GM12878 (cell line): ENCODE results near the gene NECTIN2. TPM values are rescaled to one million over a fixed set of nuclear protein-coding genes. Genes with fewer than 3 reads are reported as not detected.

Experiments
- ATF7 ChIP-seq: fragments of 450-650 bp; IDR thresholded peaks from 2 replicates; pipeline ENCODE4 v1.6.1; 2016; ENCODE audit warnings: low read depth, mild to moderate bottlenecking
- BACH1 ChIP-seq: fragments of 450-650 bp; IDR thresholded peaks from 2 replicates; pipeline ENCODE4 v1.6.1; 2017; ENCODE audit warnings: mild to moderate bottlenecking, borderline replicate concordance
- CBFB ChIP-seq: IDR thresholded peaks from 2 replicates; pipeline ENCODE4 v1.6.1; 2016; ENCODE audit warnings: antibody characterized with exemption, low read depth
- CHD1 ChIP-seq: IDR thresholded peaks from 2 replicates; pipeline ENCODE4 v1.6.1; 2012; ENCODE audit warnings: low read depth, low read length, improper control_type of control experiment
- CHD2 ChIP-seq: IDR thresholded peaks from 2 replicates; pipeline ENCODE4 v1.6.1; 2011; ENCODE audit warnings: low read depth, low read length, improper control_type of control experiment, borderline replicate concordance
- ETV6 ChIP-seq, 2 experiments: fragments of 450-650 bp in 1 of 2; IDR thresholded peaks in 1 of 2; conservative IDR thresholded peaks in 1 of 2; 2 replicates each; pipeline ENCODE4 v1.6.1; 2014; ENCODE audit warnings: antibody characterized with exemption in 1 of 2, borderline replicate concordance in 1 of 2, low read depth in 1 of 2, mild to moderate bottlenecking in 1 of 2, moderate library complexity in 1 of 2
- GABPA ChIP-seq: IDR thresholded peaks from 2 replicates; pipeline ENCODE4 v1.6.1; 2014; ENCODE audit warnings: antibody characterized with exemption, low read depth, mild to moderate bottlenecking, inconsistent platforms
- IKZF1 ChIP-seq: fragments of 450-650 bp; conservative IDR thresholded peaks from 2 replicates; pipeline ENCODE4 v1.6.1; 2017; ENCODE audit warnings: antibody characterized with exemption, mild to moderate bottlenecking
- MEF2A ChIP-seq: IDR thresholded peaks from 2 replicates; pipeline ENCODE4 v1.6.1; 2011; ENCODE audit warnings: low read depth, mild to moderate bottlenecking, low read length, moderate library complexity; ENCODE audit not compliant: insufficient read depth
- NFXL1 ChIP-seq: fragments of 450-650 bp; IDR thresholded peaks from 2 replicates; pipeline ENCODE4 v1.6.1; 2017; ENCODE audit warnings: antibody characterized with exemption, mild to moderate bottlenecking, borderline replicate concordance
- POU2F2 ChIP-seq: IDR thresholded peaks from 3 replicates; pipeline ENCODE4 v1.6.1; 2011; ENCODE audit warnings: low read depth, mild to moderate bottlenecking, low read length, borderline replicate concordance
- RELA ChIP-seq: fragments of 450-650 bp; IDR thresholded peaks from 2 replicates; pipeline ENCODE4 v1.8.0; 2014; ENCODE audit warnings: borderline replicate concordance; ENCODE audit not compliant: partially characterized antibody
- STAT3 ChIP-seq: IDR thresholded peaks from 2 replicates; pipeline ENCODE4 v1.6.1; 2011; ENCODE audit warnings: low read depth, low read length, improper control_type of control experiment
- SUZ12 ChIP-seq: fragments of 200-600 bp; sonication (generic); IDR thresholded peaks from one replicate; pipeline ENCODE4 v1.6.1; 2018; ENCODE audit warnings: antibody characterized with exemption, mild to moderate bottlenecking; ENCODE audit not compliant: unreplicated experiment
- TCF3 ChIP-seq: IDR thresholded peaks from 2 replicates; pipeline ENCODE4 v1.6.1; 2012; ENCODE audit warnings: low read depth, mild to moderate bottlenecking, low read length, borderline replicate concordance; ENCODE audit not compliant: insufficient read depth
- ZBED1 ChIP-seq: IDR thresholded peaks from 2 replicates; pipeline ENCODE4 v1.6.1; 2016; ENCODE audit warnings: borderline replicate concordance
- polyA plus RNA-seq, 11 experiments: library from polyadenylated mRNA; depleted of rRNA in 4 of 11; unstranded in 6 of 11; stranded (reverse) in 5 of 11; fragments of >200 nt; fragmentation: Nextera tagmentation in 4 of 11; fragmentation: Illumina TruSeq in 1 of 11; extraction: Ambion mirVana in 4 of 11; extraction: Trizol in 1 of 11; gene quantifications; 1 replicate in 1 of 11; 2 replicates in 10 of 11; pipeline versions ENCODE4 v1.2.1 to v1.2.3, GENCODE V29; 2011 to 2016; ENCODE audit warnings: inconsistent platforms in 2 of 11, missing spikeins in 2 of 11, low read depth in 1 of 11
- total RNA-seq, 4 experiments: library from RNA; depleted of rRNA in 3 of 4; stranded (reverse); fragments of >200 nt in 3 of 4; fragmentation: Illumina TruSeq in 1 of 4; extraction: Trizol in 1 of 4; gene quantifications; 2 replicates each; pipeline versions ENCODE4 v1.2.1 to v1.2.3, GENCODE V29; 2013 to 2021
- TF ChIP-seq, protein P1 (sequence below): fragments of 450-650 bp; IDR thresholded peaks from 2 replicates; pipeline ENCODE4 v1.6.1; 2017; ENCODE audit warnings: mild to moderate bottlenecking, moderate library complexity
- TF ChIP-seq, protein P2 (sequence below): IDR thresholded peaks from 2 replicates; pipeline ENCODE4 v1.6.1; 2011; ENCODE audit warnings: low read depth, low read length, improper control_type of control experiment, borderline replicate concordance
- TF ChIP-seq, protein P3 (sequence below): IDR thresholded peaks from 2 replicates; pipeline ENCODE4 v1.6.1; 2011; ENCODE audit warnings: borderline replicate concordance, low read depth, mild to moderate bottlenecking, moderate library complexity, mixed read lengths, low read length; ENCODE audit not compliant: insufficient read depth; ENCODE audit errors: extremely low read length
- TF ChIP-seq, protein P4 (sequence below): fragments of 450-650 bp; conservative IDR thresholded peaks from 2 replicates; pipeline ENCODE4 v1.6.1; 2017; ENCODE audit warnings: mild to moderate bottlenecking, moderate library complexity
- TF ChIP-seq, protein P5 (sequence below): IDR thresholded peaks from 2 replicates; pipeline ENCODE4 v1.6.1; 2011; ENCODE audit warnings: low read depth, mild to moderate bottlenecking, low read length, moderate library complexity, borderline replicate concordance; ENCODE audit errors: extremely low read depth

NECTIN2 gene
- total and polyA plus RNA-seq, 10 of the 15 experiments (the other 5 are each of a cell fraction or from before 2014, with no cell fraction given) = 0.05 to 0.36 (median 0.26) TPM; not detected in 5

DNA sequence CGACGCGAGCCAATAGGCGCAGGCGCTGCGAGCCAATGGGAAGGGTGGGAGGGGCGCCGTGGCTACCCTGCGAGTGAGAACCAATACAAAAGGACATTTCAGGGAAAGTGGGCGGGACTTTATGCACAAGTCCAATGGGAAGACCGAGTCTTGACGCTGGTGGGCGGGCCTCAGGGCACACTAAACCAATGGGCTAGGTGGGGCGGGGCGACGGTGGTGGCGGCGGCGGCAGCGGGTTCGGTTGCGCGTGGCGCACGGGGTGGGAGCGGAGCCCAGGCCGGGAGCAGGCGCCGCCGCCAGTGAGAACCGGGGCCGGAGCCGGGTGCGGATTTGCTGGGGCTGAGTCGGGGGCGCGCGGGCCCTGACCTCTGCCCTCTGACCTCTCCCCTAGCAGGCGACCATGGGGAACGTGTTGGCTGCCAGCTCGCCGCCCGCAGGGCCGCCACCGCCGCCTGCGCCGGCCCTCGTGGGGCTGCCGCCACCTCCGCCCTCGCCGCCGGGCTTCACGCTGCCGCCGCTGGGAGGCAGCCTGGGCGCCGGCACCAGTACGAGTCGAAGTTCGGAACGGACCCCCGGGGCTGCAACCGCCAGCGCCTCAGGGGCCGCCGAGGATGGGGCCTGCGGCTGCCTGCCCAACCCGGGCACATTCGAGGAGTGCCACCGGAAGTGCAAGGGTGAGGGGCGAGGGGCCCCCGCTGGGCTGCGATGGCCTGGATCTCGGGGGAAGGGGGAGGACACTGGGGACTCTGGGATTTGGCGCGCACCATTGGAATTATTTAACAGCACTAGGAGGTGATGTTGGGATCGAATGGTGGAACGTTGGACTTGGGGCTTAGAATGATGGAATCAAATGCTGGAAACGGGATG, 45.2 kb downstream of the NECTIN2 start, which contains the start of gene TOMM40 (continued):
- TF ChIP-seq, protein P1, sequence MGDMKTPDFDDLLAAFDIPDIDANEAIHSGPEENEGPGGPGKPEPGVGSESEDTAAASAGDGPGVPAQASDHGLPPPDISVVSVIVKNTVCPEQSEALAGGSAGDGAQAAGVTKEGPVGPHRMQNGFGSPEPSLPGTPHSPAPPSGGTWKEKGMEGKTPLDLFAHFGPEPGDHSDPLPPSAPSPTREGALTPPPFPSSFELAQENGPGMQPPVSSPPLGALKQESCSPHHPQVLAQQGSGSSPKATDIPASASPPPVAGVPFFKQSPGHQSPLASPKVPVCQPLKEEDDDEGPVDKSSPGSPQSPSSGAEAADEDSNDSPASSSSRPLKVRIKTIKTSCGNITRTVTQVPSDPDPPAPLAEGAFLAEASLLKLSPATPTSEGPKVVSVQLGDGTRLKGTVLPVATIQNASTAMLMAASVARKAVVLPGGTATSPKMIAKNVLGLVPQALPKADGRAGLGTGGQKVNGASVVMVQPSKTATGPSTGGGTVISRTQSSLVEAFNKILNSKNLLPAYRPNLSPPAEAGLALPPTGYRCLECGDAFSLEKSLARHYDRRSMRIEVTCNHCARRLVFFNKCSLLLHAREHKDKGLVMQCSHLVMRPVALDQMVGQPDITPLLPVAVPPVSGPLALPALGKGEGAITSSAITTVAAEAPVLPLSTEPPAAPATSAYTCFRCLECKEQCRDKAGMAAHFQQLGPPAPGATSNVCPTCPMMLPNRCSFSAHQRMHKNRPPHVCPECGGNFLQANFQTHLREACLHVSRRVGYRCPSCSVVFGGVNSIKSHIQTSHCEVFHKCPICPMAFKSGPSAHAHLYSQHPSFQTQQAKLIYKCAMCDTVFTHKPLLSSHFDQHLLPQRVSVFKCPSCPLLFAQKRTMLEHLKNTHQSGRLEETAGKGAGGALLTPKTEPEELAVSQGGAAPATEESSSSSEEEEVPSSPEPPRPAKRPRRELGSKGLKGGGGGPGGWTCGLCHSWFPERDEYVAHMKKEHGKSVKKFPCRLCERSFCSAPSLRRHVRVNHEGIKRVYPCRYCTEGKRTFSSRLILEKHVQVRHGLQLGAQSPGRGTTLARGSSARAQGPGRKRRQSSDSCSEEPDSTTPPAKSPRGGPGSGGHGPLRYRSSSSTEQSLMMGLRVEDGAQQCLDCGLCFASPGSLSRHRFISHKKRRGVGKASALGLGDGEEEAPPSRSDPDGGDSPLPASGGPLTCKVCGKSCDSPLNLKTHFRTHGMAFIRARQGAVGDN = peak; percentile 38; the same call in 1 of the 2 replicates
- TF ChIP-seq MEF2A = no peak
- TF ChIP-seq CHD2 = peak; percentile 93; the same call in 1 of the 2 replicates
- peak; percentile 58 for TF ChIP-seq RELA
- TF ChIP-seq CHD1 = no peak
- TF ChIP-seq, protein P2, sequence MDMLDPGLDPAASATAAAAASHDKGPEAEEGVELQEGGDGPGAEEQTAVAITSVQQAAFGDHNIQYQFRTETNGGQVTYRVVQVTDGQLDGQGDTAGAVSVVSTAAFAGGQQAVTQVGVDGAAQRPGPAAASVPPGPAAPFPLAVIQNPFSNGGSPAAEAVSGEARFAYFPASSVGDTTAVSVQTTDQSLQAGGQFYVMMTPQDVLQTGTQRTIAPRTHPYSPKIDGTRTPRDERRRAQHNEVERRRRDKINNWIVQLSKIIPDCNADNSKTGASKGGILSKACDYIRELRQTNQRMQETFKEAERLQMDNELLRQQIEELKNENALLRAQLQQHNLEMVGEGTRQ = no peak
- TF ChIP-seq BACH1 = peak; percentile 85; the same call in 1 of the 2 replicates
- TF ChIP-seq ETV6 (conservative IDR thresholded peaks at IDR 0.05 in 1 of 2, IDR thresholded peaks at IDR 0.05 in 1 of 2; ENCODE audit: borderline replicate concordance in 1 of 2, low read depth in 1 of 2) = no peak
- no peak for TF ChIP-seq ZBED1
- no peak for TF ChIP-seq TCF3
- TF ChIP-seq, protein P3, sequence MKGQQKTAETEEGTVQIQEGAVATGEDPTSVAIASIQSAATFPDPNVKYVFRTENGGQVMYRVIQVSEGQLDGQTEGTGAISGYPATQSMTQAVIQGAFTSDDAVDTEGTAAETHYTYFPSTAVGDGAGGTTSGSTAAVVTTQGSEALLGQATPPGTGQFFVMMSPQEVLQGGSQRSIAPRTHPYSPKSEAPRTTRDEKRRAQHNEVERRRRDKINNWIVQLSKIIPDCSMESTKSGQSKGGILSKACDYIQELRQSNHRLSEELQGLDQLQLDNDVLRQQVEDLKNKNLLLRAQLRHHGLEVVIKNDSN = no peak
- TF ChIP-seq IKZF1 = peak; percentile 58
- TF ChIP-seq POU2F2 = no peak
- TF ChIP-seq STAT3 = no peak
- TF ChIP-seq, protein P4, sequence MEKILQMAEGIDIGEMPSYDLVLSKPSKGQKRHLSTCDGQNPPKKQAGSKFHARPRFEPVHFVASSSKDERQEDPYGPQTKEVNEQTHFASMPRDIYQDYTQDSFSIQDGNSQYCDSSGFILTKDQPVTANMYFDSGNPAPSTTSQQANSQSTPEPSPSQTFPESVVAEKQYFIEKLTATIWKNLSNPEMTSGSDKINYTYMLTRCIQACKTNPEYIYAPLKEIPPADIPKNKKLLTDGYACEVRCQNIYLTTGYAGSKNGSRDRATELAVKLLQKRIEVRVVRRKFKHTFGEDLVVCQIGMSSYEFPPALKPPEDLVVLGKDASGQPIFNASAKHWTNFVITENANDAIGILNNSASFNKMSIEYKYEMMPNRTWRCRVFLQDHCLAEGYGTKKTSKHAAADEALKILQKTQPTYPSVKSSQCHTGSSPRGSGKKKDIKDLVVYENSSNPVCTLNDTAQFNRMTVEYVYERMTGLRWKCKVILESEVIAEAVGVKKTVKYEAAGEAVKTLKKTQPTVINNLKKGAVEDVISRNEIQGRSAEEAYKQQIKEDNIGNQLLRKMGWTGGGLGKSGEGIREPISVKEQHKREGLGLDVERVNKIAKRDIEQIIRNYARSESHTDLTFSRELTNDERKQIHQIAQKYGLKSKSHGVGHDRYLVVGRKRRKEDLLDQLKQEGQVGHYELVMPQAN = peak; percentile 98
- TF ChIP-seq GABPA = no peak
- TF ChIP-seq, protein P5, sequence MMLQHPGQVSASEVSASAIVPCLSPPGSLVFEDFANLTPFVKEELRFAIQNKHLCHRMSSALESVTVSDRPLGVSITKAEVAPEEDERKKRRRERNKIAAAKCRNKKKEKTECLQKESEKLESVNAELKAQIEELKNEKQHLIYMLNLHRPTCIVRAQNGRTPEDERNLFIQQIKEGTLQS = no peak
- TF ChIP-seq CBFB = no peak
- no peak for TF ChIP-seq ATF7
- TF ChIP-seq NFXL1 = no peak
- no peak for TF ChIP-seq SUZ12
